ENCODE data around the gene TSC2.
"Not testable (repeated sequence)": the region's sequence is repeated elsewhere in the genome, so short reads cannot be mapped to it uniquely, and the experiment has no call there.

- TF ChIP-seq CREB5 (CRISPR knock-in tag; IDR thresholded peaks at IDR 0.05); PTRF (tag; IDR thresholded peaks at IDR 0.05); SREBF2 (CRISPR knock-in tag; IDR thresholded peaks at IDR 0.05); ZNF785 (CRISPR knock-in tag; IDR thresholded peaks at IDR 0.05); ZSCAN29 (IDR thresholded peaks at IDR 0.05); GABPA (tag; conservative IDR thresholded peaks at IDR 0.05; ENCODE audit: low read depth); ETV5 (CRISPR knock-in tag; IDR thresholded peaks at IDR 0.05; ENCODE audit: low read depth); COPS2 (conservative IDR thresholded peaks at IDR 0.05); ZNF766 (CRISPR knock-in tag; conservative IDR thresholded peaks at IDR 0.05); HDAC1 (IDR thresholded peaks at IDR 0.05): not testable (repeated sequence)
- TF ChIP-seq, protein P1, sequence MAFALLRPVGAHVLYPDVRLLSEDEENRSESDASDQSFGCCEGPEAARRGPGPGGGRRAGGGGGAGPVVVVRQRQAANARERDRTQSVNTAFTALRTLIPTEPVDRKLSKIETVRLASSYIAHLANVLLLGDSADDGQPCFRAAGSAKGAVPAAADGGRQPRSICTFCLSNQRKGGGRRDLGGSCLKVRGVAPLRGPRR (CRISPR knock-in tag; IDR thresholded peaks at IDR 0.05), result not testable (repeated sequence)
Observed at GRCh38 chr16:2105291-2105690, 57.5 kb downstream of the TSC2 start.

Measured in K562 (cell line).